HG03565 (cell line): ENCODE data around the gene TBPL1.
"Not testable (repeated sequence)": the region's sequence is repeated elsewhere in the genome, so short reads cannot be mapped to it uniquely, and the experiment has no call there.

ENCODE experiments used
- ATAC-seq: cut with Tn5 transposase; IDR thresholded peaks from one replicate; pipeline ENCODE4 v1.9.1; 2021; ENCODE audit warnings: mild to moderate bottlenecking, moderate library complexity; ENCODE audit not compliant: unreplicated experiment

The TBPL1 gene

DNA sequence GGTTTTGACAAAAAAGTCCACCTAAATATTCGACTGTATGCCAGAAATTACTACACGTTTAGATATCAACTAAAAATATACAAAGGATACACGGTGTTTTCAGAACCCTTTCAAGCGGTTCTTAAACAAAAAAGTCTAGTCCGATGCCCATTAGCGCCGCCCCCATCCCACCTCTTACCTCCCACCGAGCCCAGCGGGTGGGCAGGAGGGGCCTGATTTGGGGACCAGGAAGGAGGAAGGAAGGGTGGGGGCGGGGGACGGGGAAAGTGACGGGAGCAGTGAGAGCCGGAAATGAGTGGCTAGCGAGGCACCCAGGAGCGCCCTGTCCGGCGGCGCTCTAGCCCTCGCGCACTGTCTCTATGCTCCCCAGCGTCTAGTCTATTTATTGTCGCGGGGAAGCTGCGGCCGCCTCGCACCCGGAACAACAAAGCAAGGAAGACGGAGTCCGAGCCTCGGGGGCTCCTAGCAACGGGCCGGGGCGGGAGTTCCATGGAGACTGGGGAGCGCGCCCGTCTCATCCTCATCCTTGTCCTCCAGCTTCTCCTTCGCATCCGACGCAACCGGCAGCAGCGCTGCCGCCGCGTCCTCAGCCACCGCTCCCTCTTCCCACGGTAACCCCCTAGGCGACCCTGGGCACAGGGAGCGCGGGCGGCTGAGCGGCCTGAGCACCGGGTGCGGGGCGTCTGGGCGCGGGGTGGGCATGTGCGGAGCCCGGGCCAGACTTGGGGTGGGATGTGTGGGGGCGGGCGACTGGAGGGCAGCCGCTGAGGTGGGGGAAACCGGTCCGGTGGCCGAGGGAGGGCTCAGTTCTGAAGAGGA, at the start of gene TBPL1:
Gene TBPL1 (plus strand): TSS at position 410 of the 819 bp plus-strand sequence. CDS start 26,902 bp downstream, outside the sequence.
- ATAC-seq, result peak; percentile 76

DNA sequence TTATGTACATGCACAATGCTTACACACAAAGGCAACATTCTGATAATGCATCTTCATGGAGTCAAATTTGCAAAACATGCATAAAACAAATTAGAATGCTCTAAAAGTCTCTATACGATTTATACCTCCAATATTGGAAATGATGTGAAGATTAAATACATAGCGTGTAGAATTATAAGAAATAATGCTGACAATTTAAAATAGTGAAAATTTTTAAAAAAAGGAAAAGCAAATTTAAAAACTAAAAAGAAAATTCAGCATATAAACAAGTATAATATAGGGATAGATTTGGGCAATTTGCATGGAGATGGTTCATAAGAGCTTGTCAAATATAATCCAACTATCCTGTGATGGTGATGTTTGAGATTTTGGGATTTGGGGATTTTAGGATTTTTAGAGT, 49.2 kb upstream of the TBPL1 start:
- ATAC-seq, result no peak

DNA sequence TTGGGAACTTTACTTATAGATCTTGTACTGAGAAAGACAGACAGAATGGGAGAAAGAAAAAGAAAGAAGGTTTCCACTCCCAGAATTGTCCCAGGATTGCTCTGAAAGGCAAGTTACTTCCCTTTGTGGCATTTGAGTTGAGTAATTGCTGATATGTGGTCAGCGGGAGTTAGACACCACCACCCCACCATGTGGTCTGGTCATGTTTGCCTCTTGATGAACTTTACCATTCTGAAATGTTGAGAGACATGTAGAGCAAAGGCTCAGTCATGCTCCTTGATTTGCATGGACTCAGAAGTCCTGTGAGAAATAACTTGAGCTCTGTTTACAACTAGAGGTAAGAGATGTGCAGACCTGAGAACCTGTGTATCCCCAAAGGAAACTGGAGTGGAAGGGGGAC, 47.0 kb upstream of the TBPL1 start:
- ATAC-seq, result no peak

DNA sequence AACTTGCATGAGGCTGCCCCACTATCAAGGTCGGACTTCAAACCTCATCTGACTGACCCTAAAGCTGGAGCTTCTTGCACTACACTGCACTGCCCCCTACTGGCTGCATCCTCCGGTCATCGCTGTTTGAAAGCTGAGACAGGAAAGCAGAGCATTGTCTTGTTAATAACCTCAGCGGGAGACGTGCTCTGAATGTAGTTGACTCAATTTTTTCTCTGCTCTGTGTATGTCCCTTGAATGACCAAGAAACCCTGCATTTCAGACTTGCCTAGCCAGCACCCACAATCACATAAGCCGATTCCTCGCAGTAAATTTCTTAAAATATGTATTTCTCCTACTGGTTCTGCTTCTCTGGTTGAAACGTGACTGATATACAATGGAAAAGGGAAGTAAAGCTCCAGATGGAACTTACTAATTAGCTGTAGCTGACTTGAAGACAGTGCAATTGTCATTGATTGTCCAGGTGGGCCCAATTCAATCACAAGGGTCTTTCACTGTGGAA, 36.3 kb upstream of the TBPL1 start:
- ATAC-seq, result peak; percentile 88

DNA sequence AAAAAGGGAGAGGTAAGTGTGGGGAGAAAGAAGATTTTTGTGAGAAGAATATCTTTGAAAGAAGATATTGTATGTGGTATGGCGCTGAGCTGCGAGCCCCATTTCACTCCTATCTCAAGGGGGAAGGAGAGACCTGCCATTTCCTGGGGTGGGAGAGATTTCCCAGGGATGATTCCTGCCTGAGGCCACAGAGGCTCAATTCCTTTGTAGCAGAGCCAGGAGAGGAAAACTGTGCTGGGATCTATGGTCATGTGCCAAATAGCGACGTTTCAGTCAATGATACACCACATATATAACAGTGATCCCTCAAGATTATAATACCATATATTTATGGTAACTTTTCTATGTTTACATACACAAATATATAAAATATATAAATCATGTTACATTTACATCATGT, 35.2 kb upstream of the TBPL1 start:
- ATAC-seq, result no peak

DNA sequence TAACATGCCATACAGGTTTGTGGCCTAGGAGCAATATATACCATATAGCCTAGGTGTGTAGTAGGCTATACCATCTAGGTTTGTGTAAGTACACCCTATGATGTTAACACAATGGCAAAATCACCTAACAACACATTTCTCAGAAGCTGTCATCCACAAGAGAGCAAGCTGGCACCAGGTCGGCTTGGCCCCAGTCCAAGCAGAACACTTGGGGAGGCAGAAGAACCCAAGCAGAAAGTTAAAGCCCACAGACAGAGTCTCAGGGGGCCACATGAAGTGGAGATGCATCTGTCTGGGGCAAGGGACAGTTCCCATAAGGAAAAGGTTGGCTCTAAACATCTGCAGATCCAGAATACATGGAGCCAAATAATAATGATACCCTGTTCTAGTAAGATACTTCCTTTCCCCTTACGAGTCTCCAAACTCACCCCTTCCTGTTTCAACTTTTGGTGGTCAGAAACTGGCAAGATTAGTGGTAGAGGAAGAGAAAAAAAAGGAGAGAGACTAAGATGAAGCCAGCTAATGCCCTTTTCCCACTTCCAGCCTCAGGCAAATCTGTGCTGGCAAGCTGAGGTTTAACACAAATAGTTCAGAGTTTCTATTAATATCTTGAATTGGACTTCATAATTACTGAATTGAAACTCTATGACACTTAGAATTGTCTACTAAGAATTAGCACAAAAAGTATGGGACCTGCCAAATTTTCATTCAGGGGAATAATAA, 34.7 kb upstream of the TBPL1 start:
- no peak for ATAC-seq

DNA sequence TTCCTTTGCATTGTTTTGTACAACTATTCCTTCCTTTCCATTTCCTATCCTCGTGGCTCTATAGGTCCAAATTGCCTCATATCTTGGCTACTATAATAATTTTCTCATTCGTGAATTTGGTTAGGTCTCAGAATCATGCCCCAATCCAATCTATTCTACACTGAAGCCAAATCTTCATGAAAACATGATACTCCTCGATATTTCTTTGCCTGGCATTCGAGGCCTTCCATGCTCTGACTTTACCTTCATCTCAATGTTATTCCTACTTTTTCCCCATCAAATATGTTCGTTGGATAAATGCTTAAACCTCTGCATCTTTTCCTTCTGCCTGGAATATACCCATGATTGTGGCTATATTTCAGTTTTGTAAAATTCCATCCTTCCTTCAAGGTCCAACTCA, 33.7 kb upstream of the TBPL1 start:
- ATAC-seq, result no peak

DNA sequence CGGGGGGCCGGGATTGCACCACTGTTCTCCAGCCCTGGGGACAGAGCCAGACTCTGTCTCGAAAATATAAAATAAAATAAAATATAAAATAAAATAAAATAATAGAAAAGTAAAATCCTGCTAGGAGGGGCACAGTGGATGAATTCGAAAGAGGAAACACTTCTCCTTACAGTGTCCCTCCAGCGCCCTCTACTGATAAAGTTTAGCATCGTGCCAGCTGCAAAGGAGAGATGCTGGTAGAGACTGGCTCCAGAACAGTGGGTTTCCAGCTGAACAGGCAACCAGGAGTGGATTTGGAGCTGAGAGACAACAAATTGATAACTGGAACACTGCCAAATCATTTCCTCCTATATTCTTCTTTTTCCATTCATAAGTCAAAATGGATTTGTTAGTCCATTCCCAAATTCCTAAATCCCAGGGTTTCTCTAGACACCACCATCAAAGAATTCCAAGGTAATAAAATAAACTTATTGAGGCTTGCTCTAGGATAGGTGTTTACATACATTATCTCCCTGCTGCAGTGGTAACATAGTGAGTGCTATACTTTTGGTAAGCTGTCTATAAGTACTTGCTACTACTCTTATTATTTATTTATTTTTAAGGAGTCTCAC, 31.7 kb upstream of the TBPL1 start:
- ATAC-seq, result peak; percentile 39

DNA sequence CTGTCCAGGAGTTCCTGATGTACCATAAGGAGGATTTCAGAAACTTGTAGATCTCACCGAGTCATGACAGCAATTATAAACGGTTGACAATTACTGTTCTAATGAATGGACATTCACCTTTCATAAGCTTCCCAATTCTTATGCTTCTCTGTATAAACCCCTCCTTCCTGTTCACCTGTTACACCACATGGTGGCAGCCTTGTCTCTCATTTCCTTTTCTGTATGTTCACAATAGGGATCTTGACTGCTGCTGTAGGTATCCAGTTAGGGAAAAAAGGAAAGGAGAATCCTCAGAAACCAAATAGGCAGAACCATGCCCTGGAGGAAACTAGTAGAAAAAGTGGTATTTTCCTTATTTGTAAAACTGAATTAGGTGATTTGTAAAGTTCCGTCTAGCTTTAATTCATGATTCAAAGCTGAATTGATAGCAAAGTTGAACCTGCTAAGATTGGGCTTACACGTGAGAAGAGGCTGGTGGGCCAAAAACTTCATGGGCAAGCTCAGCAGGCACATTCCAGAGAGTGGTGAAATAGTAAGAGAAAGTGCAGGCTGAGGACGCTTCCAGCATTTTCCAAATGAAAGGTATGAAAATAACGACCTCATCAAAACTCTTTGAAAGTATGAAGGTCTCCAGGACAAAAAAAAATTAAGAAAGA, 29.0 kb upstream of the TBPL1 start:
- peak; percentile 76 for ATAC-seq

DNA sequence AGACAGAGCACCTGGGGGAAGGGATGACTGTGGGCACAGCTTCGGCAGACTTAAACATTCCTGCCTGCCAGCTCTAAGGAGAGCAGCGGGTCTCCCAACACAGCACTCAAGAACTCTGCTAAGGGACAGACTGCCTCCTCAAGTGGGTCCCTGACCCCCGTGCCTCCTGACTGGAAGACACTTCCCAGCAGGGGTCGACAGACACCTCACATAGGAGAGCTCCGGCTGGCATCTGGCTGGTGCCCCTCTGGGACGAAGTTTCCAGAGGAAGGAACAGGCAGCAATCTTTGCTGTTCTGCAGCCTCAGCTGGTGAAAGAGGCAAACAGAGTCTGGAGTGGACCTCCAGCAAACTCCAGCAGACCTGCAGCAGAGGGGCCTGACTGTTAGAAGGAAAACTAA, 21.8 kb upstream of the TBPL1 start:
- ATAC-seq, result not testable (repeated sequence)

DNA sequence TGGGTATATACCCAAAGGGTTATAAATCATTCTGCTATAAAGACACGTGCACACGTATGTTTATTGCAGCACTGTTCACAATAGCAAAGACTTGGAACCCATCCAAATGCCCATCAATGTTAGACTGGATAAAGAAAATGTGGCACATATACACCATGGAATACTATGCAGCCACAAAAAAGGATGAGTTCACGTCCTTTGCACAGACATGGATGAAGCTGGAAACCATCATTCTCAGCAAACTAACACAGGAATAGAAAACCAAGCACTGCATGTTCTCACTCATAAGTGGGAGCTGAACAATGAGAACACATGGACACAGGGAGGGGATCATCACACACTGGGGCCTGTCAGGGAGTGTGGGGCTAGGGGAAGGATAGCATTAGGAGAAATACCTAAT, 16.7 kb upstream of the TBPL1 start:
- ATAC-seq, result not testable (repeated sequence)

DNA sequence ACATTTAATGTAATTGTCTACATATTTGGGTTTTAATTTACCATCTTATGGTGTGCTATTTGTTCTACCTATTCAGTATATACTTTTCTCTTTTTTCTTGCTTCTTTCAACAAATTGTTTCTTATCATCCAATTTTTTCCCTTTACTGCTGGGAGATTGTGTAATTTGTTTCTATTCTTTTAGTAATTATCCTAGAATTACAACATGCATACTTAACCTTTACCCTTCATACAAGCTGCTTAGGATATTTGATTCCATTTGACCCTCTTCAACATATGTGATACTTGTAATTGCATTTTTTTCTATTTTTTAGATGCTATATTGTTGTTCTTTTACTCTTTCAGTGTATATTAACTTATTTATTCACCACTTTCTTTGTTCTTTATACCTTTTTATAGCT, 15.1 kb upstream of the TBPL1 start:
- ATAC-seq, result no peak

DNA sequence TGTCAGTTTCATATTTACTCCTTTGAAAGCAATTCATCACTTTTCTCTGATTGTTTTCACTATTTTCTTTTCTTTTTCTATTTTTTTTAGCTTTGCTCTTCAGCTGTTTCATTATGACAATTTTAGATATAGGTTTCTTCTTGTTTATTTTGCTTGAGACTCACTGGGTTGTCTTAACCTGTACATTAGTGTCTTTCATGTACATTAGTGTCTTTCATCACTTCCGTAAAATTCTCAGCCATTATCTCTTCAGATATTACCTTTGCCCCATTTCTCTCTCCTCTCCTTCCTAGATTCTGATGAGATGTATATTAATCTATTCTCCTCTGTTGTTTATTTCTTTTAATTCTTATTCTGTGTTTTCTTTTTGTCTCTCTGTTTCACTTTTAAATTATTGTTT, 14.5 kb upstream of the TBPL1 start:
- ATAC-seq, result no peak

DNA sequence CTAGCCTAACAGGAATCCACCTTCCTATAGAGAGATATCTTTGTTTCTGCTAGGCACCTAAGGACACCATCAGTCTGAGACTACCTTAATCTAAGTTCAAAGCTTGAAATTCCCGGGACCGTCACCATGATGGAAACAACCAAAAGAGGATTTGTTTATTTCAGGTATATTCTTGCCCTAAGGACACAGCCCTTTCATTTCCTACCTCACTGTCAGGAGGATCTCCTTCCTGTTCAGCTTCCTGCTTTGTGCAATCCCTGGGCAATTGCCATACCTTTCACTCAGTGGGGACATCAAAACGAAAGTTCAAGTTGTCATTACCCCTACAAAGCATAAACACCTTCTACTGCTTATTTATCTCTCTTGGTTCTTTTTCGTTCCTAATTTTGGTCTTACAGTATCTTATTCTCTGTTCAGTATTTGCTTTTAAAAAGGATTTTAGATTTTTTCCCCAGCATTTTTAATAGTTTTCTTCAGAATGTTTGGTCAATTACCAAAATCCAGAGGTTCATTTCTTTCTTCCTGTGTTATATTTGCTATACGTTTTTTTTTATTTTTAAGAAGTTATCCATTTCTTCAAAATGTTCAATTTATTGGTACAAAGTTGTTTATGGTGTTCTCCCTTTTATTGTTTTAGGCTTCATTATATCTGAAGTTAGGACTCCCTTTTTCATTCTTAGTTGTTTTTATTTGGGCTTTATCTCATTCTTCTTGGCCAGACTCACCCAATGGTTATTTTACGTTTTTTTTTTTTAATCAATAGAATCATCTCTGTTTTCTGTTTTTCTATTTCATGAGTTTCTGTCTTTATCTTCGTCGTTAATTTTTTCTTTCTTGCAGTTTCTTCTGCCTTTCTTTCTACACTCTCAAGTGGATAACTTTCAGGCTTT, 13.0 kb upstream of the TBPL1 start:
- ATAC-seq, result no peak

DNA sequence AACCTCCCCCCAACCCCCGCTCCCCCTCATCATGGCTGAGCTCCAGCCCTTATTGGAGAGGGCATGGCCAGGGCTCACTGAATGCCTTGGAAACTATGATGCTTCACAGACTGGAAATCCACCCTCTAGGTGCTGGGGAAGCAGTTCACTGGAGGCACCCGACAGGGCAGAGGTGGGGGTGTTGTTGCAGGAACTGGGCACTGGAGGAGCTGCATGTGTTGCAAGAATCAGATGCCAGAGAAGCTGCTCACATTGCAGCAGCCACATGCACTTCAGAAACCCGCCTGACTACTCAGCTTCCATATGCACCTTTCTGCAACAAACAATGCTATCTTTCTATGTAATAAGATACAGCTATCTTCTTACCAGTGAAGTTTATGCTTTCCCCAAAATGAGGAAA, 7.9 kb upstream of the TBPL1 start:
- no peak for ATAC-seq

DNA sequence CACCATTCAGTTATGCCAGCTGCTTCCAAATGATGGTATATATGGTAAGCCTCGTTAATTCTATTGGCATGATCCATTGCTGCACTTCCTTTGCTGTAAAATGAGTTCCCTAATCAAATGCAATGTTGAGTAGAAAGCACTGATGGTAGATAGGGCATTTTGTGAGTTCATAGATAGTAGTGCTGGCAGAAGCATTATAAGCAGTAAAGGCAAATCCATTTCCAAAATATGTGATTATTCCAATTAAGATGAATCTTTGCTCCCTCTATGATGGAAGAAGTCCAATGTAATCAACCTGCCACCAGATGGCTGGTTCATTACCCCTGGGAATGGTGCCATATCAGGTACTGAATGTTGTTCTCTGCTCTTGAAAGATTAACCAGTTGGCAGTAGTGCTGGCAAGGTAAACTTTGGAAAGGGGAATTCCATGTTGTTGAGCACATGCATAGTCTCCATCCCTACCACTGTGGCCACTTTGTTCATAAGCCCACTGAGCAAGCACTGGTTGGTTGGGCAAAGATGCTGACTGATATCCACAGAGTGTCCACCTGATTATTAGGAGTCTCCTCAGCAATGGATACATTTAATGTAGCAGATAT, 5.6 kb upstream of the TBPL1 start:
- no peak for ATAC-seq

DNA sequence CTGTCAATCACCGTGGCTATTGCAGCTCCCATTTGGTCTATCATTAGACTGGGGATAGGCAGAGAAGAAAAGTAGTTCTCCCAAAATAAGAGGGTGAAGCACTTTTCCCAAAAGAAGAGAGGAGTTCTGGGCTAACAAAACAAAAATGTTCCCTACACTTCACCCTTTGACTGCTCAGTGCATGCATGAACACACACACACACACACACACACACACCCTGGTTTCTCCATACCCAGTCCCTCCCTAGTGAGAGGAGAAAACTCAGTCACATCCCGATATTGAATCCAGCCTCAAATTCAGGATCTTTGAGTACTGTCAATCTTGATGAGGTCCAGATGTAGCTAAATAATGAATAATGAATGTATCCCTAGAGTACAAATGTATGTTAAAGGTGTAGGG, 4.6 kb upstream of the TBPL1 start:
- no peak for ATAC-seq

DNA sequence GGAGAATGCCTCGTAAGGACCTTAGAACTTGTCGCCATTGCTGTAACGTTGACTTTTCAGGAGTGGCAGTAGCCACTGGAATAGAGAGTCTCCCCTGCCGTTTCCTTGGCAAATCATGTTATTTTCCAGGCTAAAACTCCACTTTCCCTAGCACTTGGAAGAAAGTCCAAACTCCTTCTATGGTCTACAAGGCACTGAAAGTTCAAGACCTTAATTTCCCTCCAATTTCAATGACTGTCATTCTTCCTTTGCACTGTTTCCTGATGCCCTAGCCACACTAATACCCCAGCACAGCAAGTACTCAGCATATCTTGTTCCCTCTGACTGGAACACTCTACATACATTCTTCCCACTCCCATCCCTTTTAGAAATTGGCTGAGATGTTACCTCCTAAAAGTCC, 1.8 kb upstream of the TBPL1 start:
- no peak for ATAC-seq

DNA sequence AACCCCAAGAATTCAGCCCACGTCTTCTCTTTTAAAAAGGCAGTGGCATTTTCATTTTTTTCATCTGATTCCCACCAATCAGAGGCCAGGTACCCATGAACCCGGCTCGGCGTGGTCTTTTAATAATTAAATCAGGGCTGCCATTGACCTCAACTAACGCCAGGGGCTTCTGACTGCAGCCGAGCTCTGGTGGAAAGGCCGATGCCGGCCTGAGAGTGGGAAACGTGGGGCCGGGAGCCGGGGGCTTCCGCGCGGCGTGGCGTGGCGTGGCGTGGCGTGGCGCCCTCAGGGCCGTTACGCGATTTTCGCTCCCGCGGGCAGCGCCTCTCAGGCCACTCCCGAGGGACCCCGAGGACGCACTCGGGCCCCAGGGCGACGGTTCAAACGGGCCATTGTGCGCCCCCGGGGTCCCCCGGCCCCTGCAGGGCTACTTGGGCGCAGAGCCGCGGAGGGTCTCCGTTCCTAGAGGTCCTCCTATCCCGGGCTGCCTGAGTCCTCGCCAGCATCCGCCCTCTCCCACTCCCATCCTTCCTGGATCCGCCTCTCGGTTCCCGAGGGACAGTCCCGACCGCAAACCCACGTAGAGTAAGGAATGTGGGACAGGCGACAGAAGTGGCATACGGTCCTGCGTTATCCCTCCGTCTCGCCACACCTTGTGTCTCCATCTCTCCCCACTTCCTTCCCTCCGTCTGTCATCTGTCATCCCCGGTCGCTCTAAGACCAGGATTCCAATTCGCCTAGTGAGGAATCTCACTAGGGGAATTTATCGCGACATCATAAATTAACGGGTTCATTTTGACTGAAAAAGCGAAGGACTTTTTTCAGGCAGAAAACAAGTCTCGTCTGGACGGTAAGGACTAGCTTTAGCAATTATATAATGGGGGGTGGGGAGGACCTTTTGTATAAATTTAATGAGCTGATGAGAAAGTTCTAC, 876 bp upstream of the TBPL1 start:
- ATAC-seq, result peak; percentile 49
